ENCODE data around the gene PTPRN2. TPM values are rescaled to one million over a fixed set of nuclear protein-coding genes. Genes with fewer than 3 reads are reported as not detected.
"Not testable (repeated sequence)": the region's sequence is repeated elsewhere in the genome, so short reads cannot be mapped to it uniquely, and the experiment has no call there.

The PTPRN2 gene
- total RNA-seq, 1 donor from 2014 or later: 3.1 TPM

GRCh38 chr7:157707983-157708918, 879.4 kb downstream of the PTPRN2 start:
- no peak for DNase-seq

- no peak for DNase-seq
Observed at GRCh38 chr7:157704365-157704764, 883.3 kb downstream of the PTPRN2 start.

GRCh38 chr7:157703534-157704195, 884.0 kb downstream of the PTPRN2 start:
- no peak for DNase-seq

GRCh38 chr7:157703131-157703530, 884.5 kb downstream of the PTPRN2 start:
- no peak for DNase-seq

- no peak for DNase-seq
Observed at GRCh38 chr7:157702311-157703023, 885.2 kb downstream of the PTPRN2 start.

- DNase-seq: not testable (repeated sequence)
Observed at GRCh38 chr7:157701395-157702180, 886.0 kb downstream of the PTPRN2 start.

- DNase-seq: no peak
Observed at GRCh38 chr7:157700231-157701005, 887.2 kb downstream of the PTPRN2 start.

GRCh38 chr7:157699357-157700013, 888.1 kb downstream of the PTPRN2 start:
- no peak for DNase-seq

GRCh38 chr7:157697287-157697686, 890.3 kb downstream of the PTPRN2 start:
- DNase-seq: not testable (repeated sequence)

GRCh38 chr7:157695609-157696008, 892.0 kb downstream of the PTPRN2 start:
- DNase-seq: not testable (repeated sequence)

- no peak for DNase-seq
Observed at GRCh38 chr7:157694376-157694665, 893.3 kb downstream of the PTPRN2 start.

GRCh38 chr7:157693521-157694375, 893.9 kb downstream of the PTPRN2 start:
- no peak for DNase-seq

- no peak for DNase-seq
Observed at GRCh38 chr7:157693071-157693520, 894.5 kb downstream of the PTPRN2 start.

- no peak for DNase-seq
Observed at GRCh38 chr7:157692460-157693011, 895.1 kb downstream of the PTPRN2 start.

GRCh38 chr7:157691586-157692459, 895.8 kb downstream of the PTPRN2 start:
- peak; percentile 30 for DNase-seq

- DNase-seq: peak; percentile 81
Observed at GRCh38 chr7:157690833-157691585, 896.6 kb downstream of the PTPRN2 start.

GRCh38 chr7:157690058-157690832, 897.4 kb downstream of the PTPRN2 start:
- DNase-seq: no peak
